Esophagus squamous epithelium (tissue), 4 donors: ENCODE measurements around the gene TMIGD3.

ENCODE experiments used
- POLR2A ChIP-seq, 4 donors: fragments of 450-650 bp; IDR thresholded peaks; one replicate each; pipeline ENCODE4 v1.6.1; 2017; ENCODE audit warnings: antibody characterized with exemption in 4 of 4, mild to moderate bottlenecking in 4 of 4, moderate library complexity in 3 of 4
- TF ChIP-seq, protein P1 (sequence below), 6 experiments: fragments of 450-650 bp in 4 of 6; fragments of 200-600 bp in 2 of 6; sonication (generic) in 2 of 6; IDR thresholded peaks; one replicate each; pipeline ENCODE4 v1.5.1; 2016 to 2019; ENCODE audit warnings: antibody characterized with exemption in 6 of 6, mild to moderate bottlenecking in 4 of 6, moderate library complexity in 4 of 6

DNA sequence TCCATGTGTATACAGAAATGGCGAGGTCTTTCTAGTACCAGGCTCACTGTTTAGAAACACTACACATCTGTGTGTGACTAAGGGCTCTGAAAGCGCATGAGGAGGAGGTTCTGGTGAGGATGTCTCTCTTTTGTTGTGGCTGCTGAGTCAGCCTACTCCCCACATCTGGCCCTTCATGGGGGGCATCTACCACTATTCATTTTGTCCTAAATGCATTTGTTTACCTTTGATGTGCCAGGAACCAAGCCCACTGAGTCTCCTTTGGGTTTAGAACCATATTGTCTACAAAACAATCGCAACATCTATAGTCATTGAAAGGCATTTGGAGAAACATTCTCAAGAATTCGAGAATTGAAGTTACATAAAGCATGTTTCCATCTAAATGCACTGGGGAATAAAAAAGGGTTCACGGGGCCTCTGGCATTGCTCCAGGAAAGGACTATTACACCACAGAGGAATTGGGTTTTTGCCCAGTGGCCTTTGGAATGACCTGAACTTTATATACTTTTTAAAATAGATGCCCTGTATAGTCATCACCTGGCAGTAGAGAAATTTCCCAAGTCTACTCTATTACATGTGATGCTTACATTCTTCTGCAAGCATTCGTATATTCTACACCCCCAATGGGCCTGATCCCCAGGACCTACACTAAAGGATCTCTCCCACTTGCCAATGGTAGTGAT, 35.1 kb upstream of the TMIGD3 start:
- TF ChIP-seq, protein P1, sequence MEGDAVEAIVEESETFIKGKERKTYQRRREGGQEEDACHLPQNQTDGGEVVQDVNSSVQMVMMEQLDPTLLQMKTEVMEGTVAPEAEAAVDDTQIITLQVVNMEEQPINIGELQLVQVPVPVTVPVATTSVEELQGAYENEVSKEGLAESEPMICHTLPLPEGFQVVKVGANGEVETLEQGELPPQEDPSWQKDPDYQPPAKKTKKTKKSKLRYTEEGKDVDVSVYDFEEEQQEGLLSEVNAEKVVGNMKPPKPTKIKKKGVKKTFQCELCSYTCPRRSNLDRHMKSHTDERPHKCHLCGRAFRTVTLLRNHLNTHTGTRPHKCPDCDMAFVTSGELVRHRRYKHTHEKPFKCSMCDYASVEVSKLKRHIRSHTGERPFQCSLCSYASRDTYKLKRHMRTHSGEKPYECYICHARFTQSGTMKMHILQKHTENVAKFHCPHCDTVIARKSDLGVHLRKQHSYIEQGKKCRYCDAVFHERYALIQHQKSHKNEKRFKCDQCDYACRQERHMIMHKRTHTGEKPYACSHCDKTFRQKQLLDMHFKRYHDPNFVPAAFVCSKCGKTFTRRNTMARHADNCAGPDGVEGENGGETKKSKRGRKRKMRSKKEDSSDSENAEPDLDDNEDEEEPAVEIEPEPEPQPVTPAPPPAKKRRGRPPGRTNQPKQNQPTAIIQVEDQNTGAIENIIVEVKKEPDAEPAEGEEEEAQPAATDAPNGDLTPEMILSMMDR (IDR thresholded peaks at IDR 0.05) = no peak
- TF ChIP-seq POLR2A (IDR thresholded peaks at IDR 0.05) = no peak
